GM21515 (cell line): ENCODE data around the gene CALML4.

Experiments
- ATAC-seq: cut with Tn5 transposase; IDR thresholded peaks from one replicate; pipeline ENCODE4 v1.9.1; 2021; ENCODE audit not compliant: unreplicated experiment

The CALML4 gene

DNA sequence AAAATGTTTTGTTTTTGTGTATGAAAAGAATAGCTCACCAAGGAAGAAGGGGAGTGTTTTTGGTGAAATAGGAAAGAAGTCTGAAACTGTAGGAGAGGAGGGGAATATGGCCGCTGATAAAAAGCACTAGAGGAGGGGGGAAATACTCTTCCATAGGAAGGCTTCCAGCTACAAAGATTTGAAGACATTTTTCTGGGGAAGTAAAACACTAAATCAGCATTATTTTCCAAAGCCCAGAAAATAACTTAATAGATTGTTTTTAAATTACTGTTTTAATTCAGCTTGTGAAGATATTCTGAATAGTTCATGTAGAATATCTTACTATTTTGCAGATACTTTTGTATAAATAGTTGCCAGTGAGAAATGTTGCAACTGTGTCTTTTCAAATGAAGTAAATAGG is 54.9 kb downstream of the CALML4 start:
- no peak for ATAC-seq

DNA sequence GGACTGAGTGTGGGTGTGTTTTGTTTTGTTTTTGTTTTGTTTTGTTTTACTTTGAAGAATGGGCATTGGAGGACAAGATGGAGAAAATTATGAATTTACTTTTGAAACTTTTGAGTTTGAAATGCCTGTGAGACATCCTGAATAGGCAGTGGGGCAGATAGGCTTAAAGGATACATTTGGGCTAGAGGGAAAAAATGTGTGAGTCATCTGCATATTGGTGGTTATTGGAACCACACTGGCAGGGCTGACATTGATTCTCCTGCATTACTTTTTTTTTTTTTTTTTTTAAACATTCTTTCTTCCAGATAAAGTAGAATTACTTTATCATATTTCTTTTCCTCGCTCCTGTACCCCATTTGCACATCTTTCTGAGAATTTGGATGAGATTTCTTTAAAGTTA is 56.1 kb downstream of the CALML4 start:
- no peak for ATAC-seq

DNA sequence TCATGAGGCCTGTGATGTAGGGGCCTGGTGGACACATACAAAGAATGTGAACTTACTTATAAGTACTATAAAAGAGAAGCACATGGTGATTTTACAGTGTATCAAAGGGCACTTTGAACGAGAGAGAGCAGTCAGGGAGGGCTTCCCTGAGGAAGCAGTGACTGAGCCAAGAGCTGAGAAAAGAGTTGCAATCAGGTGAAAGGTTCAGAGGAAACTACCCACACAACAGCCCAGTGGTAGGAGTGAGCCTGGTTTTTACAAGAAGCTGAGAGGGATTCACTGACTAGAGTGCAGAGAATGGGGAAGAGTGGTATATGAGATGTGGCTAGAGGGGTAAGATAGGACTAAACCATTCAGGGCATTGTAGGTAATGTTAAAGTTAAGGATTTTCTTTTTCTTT is 57.1 kb downstream of the CALML4 start:
- ATAC-seq, result no peak

DNA sequence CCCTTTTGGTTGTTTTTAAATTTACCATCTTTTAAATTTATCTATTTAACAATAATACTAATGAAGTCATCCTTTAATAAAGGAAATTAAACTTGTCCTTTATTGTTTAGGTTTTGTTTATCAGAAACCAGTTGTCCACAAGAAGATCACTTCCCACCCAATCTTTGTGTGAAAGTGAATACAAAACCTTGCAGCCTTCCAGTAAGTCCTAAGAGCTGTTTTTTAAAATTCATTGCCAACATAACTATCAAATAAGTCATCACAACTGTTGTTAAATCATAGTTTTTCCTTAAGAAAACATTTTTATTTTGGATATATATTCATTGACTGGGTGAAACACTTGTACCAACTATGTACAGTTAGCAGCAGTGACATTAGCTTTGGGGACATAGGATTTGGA is 59.4 kb downstream of the CALML4 start:
- ATAC-seq, result no peak

DNA sequence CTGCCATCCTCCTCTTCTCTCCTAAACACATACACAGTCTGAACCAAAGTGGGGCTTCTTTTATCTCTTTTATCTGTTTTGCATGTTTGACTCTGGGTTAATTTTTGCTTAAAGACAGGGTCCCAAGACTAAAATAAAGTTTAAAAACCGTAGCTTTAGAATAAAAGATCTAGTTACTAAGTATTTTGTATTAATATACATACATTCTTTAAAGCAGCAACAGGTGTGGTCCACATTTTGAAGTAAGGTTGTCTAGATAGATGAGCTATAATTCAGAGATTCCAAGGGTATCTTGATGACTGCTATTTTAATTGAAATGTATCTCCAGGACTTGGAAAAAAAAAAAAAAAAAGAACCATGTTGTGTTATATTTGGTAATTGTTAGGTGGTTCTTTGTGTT is 61.3 kb downstream of the CALML4 start:
- no peak for ATAC-seq

DNA sequence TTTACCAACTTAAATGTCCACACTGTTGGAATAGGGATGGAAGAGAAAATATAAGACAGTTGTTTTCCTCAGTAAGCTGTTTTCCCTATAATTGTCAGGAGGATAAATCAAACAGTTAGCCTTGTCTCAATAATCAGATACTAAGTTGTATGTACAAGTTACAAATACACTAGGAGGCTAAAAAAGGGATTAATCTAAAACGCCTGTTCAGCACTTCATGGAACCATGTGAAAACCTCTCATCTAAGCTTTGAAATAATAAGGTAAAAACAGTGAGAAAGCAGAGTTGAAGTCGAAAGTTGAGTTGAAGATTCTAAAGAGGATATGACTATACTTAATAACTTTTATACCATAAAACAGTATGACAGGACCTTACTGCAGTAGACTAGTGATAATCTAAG is 62.0 kb downstream of the CALML4 start:
- no peak for ATAC-seq
